Gastrocnemius medialis (tissue), 4 donors: ENCODE results near the gene RFT1.

Source experiments
- POLR2A ChIP-seq, 2 donors: fragments of 450-650 bp; IDR thresholded peaks; one replicate each; pipeline ENCODE4 v1.6.1; 2017; ENCODE audit warnings: antibody characterized with exemption in 2 of 2, mild to moderate bottlenecking in 2 of 2, moderate library complexity in 2 of 2
- TF ChIP-seq, protein P1 (sequence below), 5 experiments: fragments of 450-650 bp in 3 of 5; fragments of 200-600 bp in 2 of 5; sonication (generic) in 2 of 5; IDR thresholded peaks in 4 of 5; conservative IDR thresholded peaks in 1 of 5; 1 replicate in 4 of 5; 2 replicates in 1 of 5; pipeline ENCODE4 v1.5.1; 2016 to 2019; ENCODE audit warnings: antibody characterized with exemption in 5 of 5, mild to moderate bottlenecking in 3 of 5, moderate library complexity in 3 of 5

DNA sequence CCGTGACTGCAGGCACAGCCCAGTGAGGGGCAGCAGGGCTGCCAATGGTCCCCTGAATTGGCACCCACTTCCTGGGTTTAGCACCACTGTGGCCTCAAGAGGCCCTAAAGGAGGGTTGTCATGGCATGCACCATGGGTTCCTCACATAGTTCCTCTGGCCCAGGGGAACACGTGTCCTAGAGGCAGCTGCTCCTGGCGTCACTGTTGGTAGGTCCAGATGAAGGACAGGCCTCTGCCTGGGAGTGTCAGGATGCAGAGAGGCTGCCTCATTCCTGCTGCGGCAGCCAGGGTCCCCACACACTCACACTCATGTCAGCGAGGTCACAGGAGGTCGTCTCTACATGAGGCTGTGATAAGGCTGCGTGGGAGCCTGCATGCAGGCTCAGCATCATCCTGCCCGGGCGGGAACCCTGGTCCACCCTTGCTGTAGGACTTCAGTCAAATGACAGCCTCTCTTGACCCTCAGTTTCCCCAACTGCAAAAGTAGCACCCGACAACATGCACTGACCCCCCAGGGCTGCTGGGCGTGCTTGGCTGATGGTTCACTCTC, 58.3 kb downstream of the RFT1 start:
- TF ChIP-seq, protein P1, sequence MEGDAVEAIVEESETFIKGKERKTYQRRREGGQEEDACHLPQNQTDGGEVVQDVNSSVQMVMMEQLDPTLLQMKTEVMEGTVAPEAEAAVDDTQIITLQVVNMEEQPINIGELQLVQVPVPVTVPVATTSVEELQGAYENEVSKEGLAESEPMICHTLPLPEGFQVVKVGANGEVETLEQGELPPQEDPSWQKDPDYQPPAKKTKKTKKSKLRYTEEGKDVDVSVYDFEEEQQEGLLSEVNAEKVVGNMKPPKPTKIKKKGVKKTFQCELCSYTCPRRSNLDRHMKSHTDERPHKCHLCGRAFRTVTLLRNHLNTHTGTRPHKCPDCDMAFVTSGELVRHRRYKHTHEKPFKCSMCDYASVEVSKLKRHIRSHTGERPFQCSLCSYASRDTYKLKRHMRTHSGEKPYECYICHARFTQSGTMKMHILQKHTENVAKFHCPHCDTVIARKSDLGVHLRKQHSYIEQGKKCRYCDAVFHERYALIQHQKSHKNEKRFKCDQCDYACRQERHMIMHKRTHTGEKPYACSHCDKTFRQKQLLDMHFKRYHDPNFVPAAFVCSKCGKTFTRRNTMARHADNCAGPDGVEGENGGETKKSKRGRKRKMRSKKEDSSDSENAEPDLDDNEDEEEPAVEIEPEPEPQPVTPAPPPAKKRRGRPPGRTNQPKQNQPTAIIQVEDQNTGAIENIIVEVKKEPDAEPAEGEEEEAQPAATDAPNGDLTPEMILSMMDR (IDR thresholded peaks at IDR 0.05 in 4 of 5, conservative IDR thresholded peaks at IDR 0.05 in 1 of 5), result no peak
- TF ChIP-seq POLR2A (IDR thresholded peaks at IDR 0.05), result no peak
